GM12892 (cell line): ENCODE results near the gene ANKRD13C.

Experiments used
- POLR2A ChIP-seq: IDR thresholded peaks from 2 replicates; pipeline ENCODE4 v1.6.1; 2011; ENCODE audit warnings: low read depth, low read length, control low read depth
- POLR2AphosphoS5 ChIP-seq: IDR thresholded peaks from 2 replicates; pipeline ENCODE4 v1.6.1; 2011; ENCODE audit warnings: low read depth, low read length, control low read depth
- TAF1 ChIP-seq: IDR thresholded peaks from 2 replicates; pipeline ENCODE4 v1.6.1; 2011; ENCODE audit warnings: low read depth, mild to moderate bottlenecking, control low read depth, low read length, borderline replicate concordance

GRCh38 chr1:70231475-70231874 lies 123.0 kb downstream of the ANKRD13C start:
- TF ChIP-seq POLR2A (no peak), TAF1 (no peak), POLR2AphosphoS5 (no peak)
